Measurements from ENCODE around the gene DBH. TPM values are rescaled to one million over a fixed set of nuclear protein-coding genes. Genes with fewer than 3 reads are reported as not detected.

Gene DBH
- total and polyA plus RNA-seq, 2 of the 13 experiments (the other 11 are each of a cell fraction or from before 2014, with no cell fraction given) = not detected

GRCh38 chr9:133647148-133647547, 11.0 kb downstream of the DBH start:
- FAIRE-seq (no peak), DNase-seq (ENCODE audit: low spot score) (no peak), ATAC-seq (no peak)
- intact Hi-C loops (cut with micrococcal nuclease; ENCODE audit: unreplicated experiment) = no loop called here
- no peak overlapping the region for H3K27ac ChIP-seq (ENCODE audit: extremely low read length, insufficient read depth, low read length)
- no peak overlapping the region for H3K4me3 ChIP-seq (replicated peaks in 1 of 3; ENCODE audit: insufficient read depth in 1 of 3, low read depth in 2 of 3, low read length in 3 of 3)
- H4K20me1 ChIP-seq (ENCODE audit: insufficient read depth, low read length) = no peaks in the 10 kb centered on the region; the same call in 1 of the 2 replicates
- H3K4me1 ChIP-seq (ENCODE audit: insufficient read depth, low read length) = no peaks in the 10 kb centered on the region
- WGBS (ENCODE audit: low lambda C conversion rate) = 24% methylated on average over 7 of the region's 7 CpGs
- in situ Hi-C loops (cut with HindIII; ENCODE audit: extremely low pct_ligation_motif_present, low pct_unique_long_range_greater_than_20kb) = no loop called here
- POLR2A ChIA-PET = no interaction called here
- peaks cover 17 to 89% of the 10 kb centered on the region in 2 experiments for H3K27me3 ChIP-seq (ENCODE audit: control insufficient read depth in 1 of 2, insufficient read depth in 2 of 2, low read length in 2 of 2)
- H3K4me2 ChIP-seq (ENCODE audit: low read depth, low read length) = no peak overlapping the region
- H3K79me2 ChIP-seq (ENCODE audit: insufficient read depth, low read length) = no peaks in the 10 kb centered on the region
- H2AFZ ChIP-seq (ENCODE audit: low read length) = no peak overlapping the region
- CTCF ChIA-PET (ENCODE audit: low intra/inter-chr PET ratio, low total read pairs) = no interaction called here
- no peak overlapping the region for H3K9ac ChIP-seq (ENCODE audit: insufficient read depth, low read depth, low read length)
- TF ChIP-seq HOXA9 (CRISPR knock-in tag; IDR thresholded peaks at IDR 0.05; ENCODE audit: borderline replicate concordance) = no peak
- no peak for TF ChIP-seq BCL6 (CRISPR knock-in tag; IDR thresholded peaks at IDR 0.05)
- no peak for TF ChIP-seq ZSCAN31 (CRISPR knock-in tag; IDR thresholded peaks at IDR 0.05; ENCODE audit: low read depth)
- H3K36me3 ChIP-seq (replicated peaks in 1 of 2; ENCODE audit: control insufficient read depth in 1 of 2, insufficient read depth in 2 of 2, low read length in 2 of 2) = no peaks in the 10 kb centered on the region
- H3K9me3 ChIP-seq (ENCODE audit: low read length) = no peaks in the 10 kb centered on the region
- no TSS peak for BruUV-seq (replicated peaks)

- POLR2A ChIA-PET = interaction anchor here (1.0 kb wide), 1 partner anchor 67 kb away, joined by 3 read pairs; no protein-coding TSS in a partner anchor
- no peak overlapping the region for H3K27ac ChIP-seq (ENCODE audit: extremely low read length, insufficient read depth, low read length)
- no peak for FAIRE-seq
- no peak for TF ChIP-seq CREM (IDR thresholded peaks at IDR 0.05)
- TF ChIP-seq CREM (CRISPR knock-in tag; IDR thresholded peaks at IDR 0.05) = no peak
- TF ChIP-seq AHDC1 (CRISPR knock-in tag; IDR thresholded peaks at IDR 0.05; ENCODE audit: borderline replicate concordance) = no peak
- no peak for TF ChIP-seq ZNF615 (CRISPR knock-in tag; IDR thresholded peaks at IDR 0.05; ENCODE audit: borderline replicate concordance)
- no peak for TF ChIP-seq SETDB1 (CRISPR knock-in tag; IDR thresholded peaks at IDR 0.05; ENCODE audit: borderline replicate concordance)
- no peak for TF ChIP-seq ZNF383 (CRISPR knock-in tag; IDR thresholded peaks at IDR 0.05; ENCODE audit: borderline replicate concordance)
- TF ChIP-seq TIGD3 (CRISPR knock-in tag; IDR thresholded peaks at IDR 0.05; ENCODE audit: borderline replicate concordance) = no peak
- TF ChIP-seq ZNF850 (CRISPR knock-in tag; conservative IDR thresholded peaks at IDR 0.05) = no peak
Measured at GRCh38 chr9:133647765-133648469, 11.8 kb downstream of the DBH start.

More at GRCh38 chr9:133647765-133648469, 11.8 kb downstream of the DBH start:
- Histone ChIP-seq H3K36me3 (replicated peaks in 1 of 2; ENCODE audit: control insufficient read depth in 1 of 2, insufficient read depth in 2 of 2, low read length in 2 of 2) (no peaks in the 10 kb centered on the region), H3K9ac (ENCODE audit: insufficient read depth, low read depth, low read length) (no peak overlapping the region), H3K79me2 (ENCODE audit: insufficient read depth, low read length) (no peaks in the 10 kb centered on the region), H3K9me3 (ENCODE audit: low read length) (no peaks in the 10 kb centered on the region), H3K4me1 (ENCODE audit: insufficient read depth, low read length) (no peaks in the 10 kb centered on the region), H3K4me3 (replicated peaks in 1 of 3; ENCODE audit: insufficient read depth in 1 of 3, low read depth in 2 of 3, low read length in 3 of 3) (no peak overlapping the region), H3K27me3 (ENCODE audit: control insufficient read depth in 1 of 2, insufficient read depth in 2 of 2, low read length in 2 of 2) (peaks cover 14 to 89% of the 10 kb centered on the region in 2 experiments), H4K20me1 (ENCODE audit: insufficient read depth, low read length) (no peaks in the 10 kb centered on the region; the same call in 1 of the 2 replicates), H3K4me2 (ENCODE audit: low read depth, low read length) (no peak overlapping the region), H2AFZ (ENCODE audit: low read length) (no peak overlapping the region)
- no TSS peak for BruUV-seq (replicated peaks)
- DNase-seq (ENCODE audit: low spot score) (no peak), ATAC-seq (no peak)
- intact Hi-C loops (cut with micrococcal nuclease; ENCODE audit: unreplicated experiment) (no loop called here), in situ Hi-C loops (cut with HindIII; ENCODE audit: extremely low pct_ligation_motif_present, low pct_unique_long_range_greater_than_20kb) (no loop called here)
- CTCF ChIA-PET (ENCODE audit: low intra/inter-chr PET ratio, low total read pairs) = no interaction called here
- 51% methylated on average over 18 of the region's 25 CpGs for WGBS (ENCODE audit: low lambda C conversion rate)

All from HepG2 (cell line).